Endothelial cell of umbilical vein (primary cell): ENCODE measurements around the gene HUS1. TPM values are rescaled to one million over a fixed set of nuclear protein-coding genes. Genes with fewer than 3 reads are reported as not detected.

ENCODE experiments used
- BruUV-seq: library from RNA; stranded (reverse); fragments of 400-500 nt; replicated peaks from 2 replicates; lab custom pipeline; 2021; lab: Mats Ljungman, UMichigan
- CTCF ChIA-PET: fragments of 300-600, 350-600 bp; sonication (Branson Sonifier 250); formaldehyde crosslinking; loops from one replicate; lab custom pipeline; 2021; ENCODE audit warnings: antibody characterized with exemption, inconsistent platforms; lab: Charles Lee
- POLR2A ChIA-PET: fragments of 300-600, 350-600 bp; sonication (Branson Sonifier 250); formaldehyde crosslinking; loops from one replicate; lab custom pipeline; 2021; ENCODE audit warnings: antibody characterized with exemption, inconsistent platforms; lab: Charles Lee
- DNase-seq: peaks from one replicate; pipeline ENCODE4 v3.0.0-alpha.2; 2011; ENCODE audit warnings: low read depth, low spot score
- FAIRE-seq: peaks from 2 replicates; lab custom pipeline; 2011; peaks lifted over from hg19 to GRCh38; lab: Jason Lieb, UNC
- H2AFZ ChIP-seq: 2 replicates; pipeline ENCODE4 v1.6.0; 2012; ENCODE audit warnings: low read depth, low read length, control low read depth, inconsistent platforms
- H3K27ac ChIP-seq: 2 replicates; pipeline ENCODE4 v1.5.1; 2011; ENCODE audit warnings: low read depth, mild to moderate bottlenecking, control low read depth, low read length, moderate library complexity; ENCODE audit not compliant: insufficient read depth
- H3K27me3 ChIP-seq, 2 experiments: 2 replicates each; pipeline versions ENCODE4 v1.6.0 to v1.6.1; 2011; ENCODE audit warnings: low read length in 2 of 2, mixed read lengths in 1 of 2; ENCODE audit not compliant: control insufficient read depth in 2 of 2, insufficient read depth in 2 of 2
- H3K36me3 ChIP-seq, 2 experiments: 2 replicates in 1 of 2; 3 replicates in 1 of 2; pipeline ENCODE4 v1.5.1; 2011; ENCODE audit warnings: low read length in 2 of 2, mild to moderate bottlenecking in 1 of 2, moderate library complexity in 1 of 2; ENCODE audit not compliant: control insufficient read depth in 2 of 2, insufficient read depth in 2 of 2; ENCODE audit errors: extremely low read depth in 1 of 2
- H3K4me1 ChIP-seq: 3 replicates; pipeline ENCODE4 v1.5.1; 2011; ENCODE audit warnings: mild to moderate bottlenecking, low read length; ENCODE audit not compliant: control insufficient read depth, insufficient read depth; ENCODE audit errors: extremely low read depth
- H3K4me2 ChIP-seq: 2 replicates; pipeline ENCODE4 v1.6.1; 2011; ENCODE audit warnings: low read length, control low read depth, mixed read lengths; ENCODE audit not compliant: insufficient read depth
- H3K4me3 ChIP-seq, 3 experiments: fragments of 200-600 bp in 1 of 3; sonication (generic), shearing (Covaris generic) in 1 of 3; replicated peaks in 1 of 3; 2 replicates each; pipeline ENCODE4 v1.5.1; 2011 to 2016; ENCODE audit warnings: control low read depth in 3 of 3, low read length in 3 of 3, mild to moderate bottlenecking in 2 of 3, inconsistent platforms in 1 of 3, low read depth in 1 of 3, moderate library complexity in 1 of 3; ENCODE audit not compliant: insufficient read depth in 1 of 3
- H3K79me2 ChIP-seq: 2 replicates; pipeline ENCODE4 v1.6.0; 2012; ENCODE audit warnings: low read length, inconsistent platforms; ENCODE audit not compliant: control insufficient read depth, insufficient read depth
- H3K9ac ChIP-seq: replicated peaks from 2 replicates; pipeline ENCODE3; 2011; ENCODE audit warnings: low read length, control low read depth; ENCODE audit not compliant: insufficient read depth; ENCODE audit errors: extremely low read depth
- H3K9me1 ChIP-seq: replicated peaks from 3 replicates; pipeline ENCODE4 v1.6.0; 2011; ENCODE audit warnings: mild to moderate bottlenecking, low read length; ENCODE audit not compliant: control insufficient read depth, insufficient read depth; ENCODE audit errors: extremely low read depth
- H3K9me3 ChIP-seq: replicated peaks from 2 replicates; pipeline ENCODE4 v1.5.1; 2012; ENCODE audit warnings: low read length, inconsistent platforms; ENCODE audit not compliant: control insufficient read depth, insufficient read depth
- H4K20me1 ChIP-seq: replicated peaks from 2 replicates; pipeline ENCODE3; 2011; ENCODE audit warnings: mild to moderate bottlenecking, low read length; ENCODE audit not compliant: control insufficient read depth, insufficient read depth; ENCODE audit errors: extremely low read depth
- EZH2 ChIP-seq: IDR thresholded peaks from 2 replicates; pipeline ENCODE4 v1.6.1; 2012; ENCODE audit warnings: borderline replicate concordance, low read depth, mild to moderate bottlenecking, moderate library complexity, low read length, inconsistent platforms; ENCODE audit not compliant: severe bottlenecking
- FOS ChIP-seq: IDR thresholded peaks from 2 replicates; pipeline ENCODE4 v1.6.1; 2011; ENCODE audit warnings: mild to moderate bottlenecking, low read length, moderate library complexity, borderline replicate concordance; ENCODE audit not compliant: insufficient read depth
- GATA2 ChIP-seq: IDR thresholded peaks from 2 replicates; pipeline ENCODE4 v1.7.0; 2011; ENCODE audit warnings: low read depth, mild to moderate bottlenecking, moderate library complexity, mixed read lengths, low read length; ENCODE audit not compliant: insufficient read length, insufficient read depth
- JUN ChIP-seq: IDR thresholded peaks from 2 replicates; pipeline ENCODE4 v1.6.1; 2011; ENCODE audit warnings: borderline replicate concordance, low read depth; ENCODE audit not compliant: insufficient read length, insufficient read depth
- MYC ChIP-seq: IDR thresholded peaks from one replicate; pipeline ENCODE4 v1.6.1; 2011; ENCODE audit warnings: mild to moderate bottlenecking, low read depth, low read length
- POLR2A ChIP-seq: IDR thresholded peaks from 2 replicates; pipeline ENCODE4 v1.6.1; 2012; ENCODE audit warnings: low read depth, mild to moderate bottlenecking, control low read depth, low read length
- POLR2AphosphoS5 ChIP-seq: IDR thresholded peaks from 2 replicates; pipeline ENCODE4 v1.6.1; 2012; ENCODE audit warnings: low read depth, mild to moderate bottlenecking, control low read depth, low read length, moderate library complexity; ENCODE audit not compliant: insufficient read depth
- dilution Hi-C: fragments of 300-500 bp; cut with MboI; formaldehyde crosslinking; loops from one replicate; pipeline ENCODE4 v1.15.0; 2019; ENCODE audit warnings: low sequenced_read_pairs; ENCODE audit not compliant: extremely low pct_ligation_motif_present
- intact Hi-C: fragments of 100-400 bp; cut with micrococcal nuclease; formaldehyde crosslinking; loops from one replicate; pipeline ENCODE4 v1.10.0; 2022
- polyA plus RNA-seq, 4 experiments: library from polyadenylated mRNA; depleted of rRNA in 3 of 4; stranded (reverse) in 3 of 4; unstranded in 1 of 4; fragments of >200 nt; gene quantifications; 2 replicates each; pipeline versions ENCODE4 v1.2.1 to v1.2.3, GENCODE V29; 2011 to 2012; ENCODE audit warnings: missing spikeins in 1 of 4
- total RNA-seq: library from RNA; stranded (reverse); gene quantifications from 2 replicates; pipeline ENCODE4 v1.2.3, GENCODE V29; 2021
- TF ChIP-seq, protein P1 (sequence below): IDR thresholded peaks from 2 replicates; pipeline ENCODE4 v1.6.1; 2011; ENCODE audit not compliant: insufficient read depth, insufficient read length
- TF ChIP-seq, protein P2 (sequence below), 2 donors: IDR thresholded peaks; 1 replicate in 1 of 2; 2 replicates in 1 of 2; pipeline ENCODE4 v1.5.1; 2011; ENCODE audit warnings: low read length in 2 of 2, mild to moderate bottlenecking in 2 of 2, moderate library complexity in 2 of 2, control low read depth in 1 of 2, inconsistent platforms in 1 of 2, low read depth in 1 of 2; ENCODE audit not compliant: insufficient read depth in 1 of 2; ENCODE audit errors: extremely low read depth in 1 of 2

HUS1 gene
- total and polyA plus RNA-seq, 2 donors (not counting 3 experiments of a cell fraction or from before 2014, with no cell fraction given) = 21.4 to 49.7 TPM

DNA sequence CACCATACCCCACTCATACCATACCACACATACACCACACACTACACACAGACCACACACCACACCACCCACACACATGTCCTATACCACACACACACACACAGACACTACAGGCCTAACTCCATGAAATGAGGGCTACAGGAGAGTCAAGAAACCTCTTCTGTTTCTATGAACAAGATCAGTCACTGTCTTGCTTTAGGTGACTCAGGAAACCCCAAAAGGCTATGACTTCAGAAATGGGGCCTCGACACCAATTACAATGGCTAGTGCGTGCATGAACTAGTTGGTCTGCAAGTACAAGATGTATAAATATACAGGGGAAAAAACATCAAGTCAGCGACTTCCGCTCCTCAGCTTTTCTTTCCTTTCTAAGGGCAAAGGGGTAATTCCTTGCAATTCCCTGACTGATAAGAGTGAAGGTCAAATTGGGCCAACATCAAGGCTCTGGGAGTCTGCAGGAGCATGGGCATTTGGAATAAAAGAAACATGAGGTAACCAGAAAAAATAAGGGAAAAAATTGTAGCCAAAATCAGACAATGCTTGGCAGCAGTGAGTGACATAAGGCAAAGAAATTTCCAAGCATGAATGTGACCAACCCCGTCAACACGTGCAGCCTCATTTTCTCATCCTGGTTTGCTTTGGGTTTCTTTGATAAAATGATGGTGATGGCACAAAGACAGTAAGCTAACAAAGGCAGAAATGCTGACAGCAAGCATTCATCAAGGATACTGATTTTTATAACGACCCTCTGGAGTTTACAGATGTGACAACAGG is 32.6 kb downstream of the HUS1 start:
- Histone ChIP-seq H3K4me3 (no peak overlapping the region), H3K27ac (peak overlapping the region; percentile 93), H3K79me2 (no peaks in the 10 kb centered on the region), H3K27me3 (no peaks in the 10 kb centered on the region), H4K20me1 (no peaks in the 10 kb centered on the region), H3K9me3 (no peaks in the 10 kb centered on the region), H3K36me3 (no peaks in the 10 kb centered on the region), H3K9me1 (no peaks in the 10 kb centered on the region), H3K9ac (peak overlapping the region; percentile 67), H3K4me1 (peaks cover 80% of the 10 kb centered on the region), H2AFZ (no peak overlapping the region), H3K4me2 (no peak overlapping the region)
- CTCF ChIA-PET = interaction anchor here (2.7 to 12.0 kb wide), 3 partner anchors 20 to 163 kb away, joined by 12 to 371 read pairs (median 149); no protein-coding TSS in a partner anchor
- DNase-seq (peak; percentile 99), FAIRE-seq (peak; percentile 98)
- dilution Hi-C loops = no loop called here
- intact Hi-C loops = loop anchor here (1.0 to 10.0 kb wide), 6 partner anchors 32 to 1402 kb away; partner anchors contain the start of genes C7orf57 and HUS1
- POLR2A ChIA-PET = interaction anchor here (0.6 to 1.5 kb wide), 2 partner anchors 22 to 992 kb away, joined by 4 read pairs; no protein-coding TSS in a partner anchor
- TF ChIP-seq GATA2 (peak; percentile 95), MYC (no peak), POLR2A (no peak), JUN (peak; percentile 79), FOS (peak; percentile 57), POLR2AphosphoS5 (peak; percentile 77), EZH2 (no peak)
- TF ChIP-seq, protein P1, sequence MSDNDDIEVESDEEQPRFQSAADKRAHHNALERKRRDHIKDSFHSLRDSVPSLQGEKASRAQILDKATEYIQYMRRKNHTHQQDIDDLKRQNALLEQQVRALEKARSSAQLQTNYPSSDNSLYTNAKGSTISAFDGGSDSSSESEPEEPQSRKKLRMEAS = peak; percentile 87
- TF ChIP-seq, protein P2, sequence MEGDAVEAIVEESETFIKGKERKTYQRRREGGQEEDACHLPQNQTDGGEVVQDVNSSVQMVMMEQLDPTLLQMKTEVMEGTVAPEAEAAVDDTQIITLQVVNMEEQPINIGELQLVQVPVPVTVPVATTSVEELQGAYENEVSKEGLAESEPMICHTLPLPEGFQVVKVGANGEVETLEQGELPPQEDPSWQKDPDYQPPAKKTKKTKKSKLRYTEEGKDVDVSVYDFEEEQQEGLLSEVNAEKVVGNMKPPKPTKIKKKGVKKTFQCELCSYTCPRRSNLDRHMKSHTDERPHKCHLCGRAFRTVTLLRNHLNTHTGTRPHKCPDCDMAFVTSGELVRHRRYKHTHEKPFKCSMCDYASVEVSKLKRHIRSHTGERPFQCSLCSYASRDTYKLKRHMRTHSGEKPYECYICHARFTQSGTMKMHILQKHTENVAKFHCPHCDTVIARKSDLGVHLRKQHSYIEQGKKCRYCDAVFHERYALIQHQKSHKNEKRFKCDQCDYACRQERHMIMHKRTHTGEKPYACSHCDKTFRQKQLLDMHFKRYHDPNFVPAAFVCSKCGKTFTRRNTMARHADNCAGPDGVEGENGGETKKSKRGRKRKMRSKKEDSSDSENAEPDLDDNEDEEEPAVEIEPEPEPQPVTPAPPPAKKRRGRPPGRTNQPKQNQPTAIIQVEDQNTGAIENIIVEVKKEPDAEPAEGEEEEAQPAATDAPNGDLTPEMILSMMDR (IDR thresholded peaks at IDR 0.05; ENCODE audit: extremely low read depth in 1 of 2, insufficient read depth in 1 of 2, low read depth in 1 of 2, low read length in 2 of 2) = no peak
- BruUV-seq = no TSS peak
